Measurements from ENCODE around the gene SLIT3. TPM values are rescaled to one million over a fixed set of nuclear protein-coding genes. Genes with fewer than 3 reads are reported as not detected.

The SLIT3 gene
- total RNA-seq, 1 donor from 2014 or later: 0.75 TPM

DNA sequence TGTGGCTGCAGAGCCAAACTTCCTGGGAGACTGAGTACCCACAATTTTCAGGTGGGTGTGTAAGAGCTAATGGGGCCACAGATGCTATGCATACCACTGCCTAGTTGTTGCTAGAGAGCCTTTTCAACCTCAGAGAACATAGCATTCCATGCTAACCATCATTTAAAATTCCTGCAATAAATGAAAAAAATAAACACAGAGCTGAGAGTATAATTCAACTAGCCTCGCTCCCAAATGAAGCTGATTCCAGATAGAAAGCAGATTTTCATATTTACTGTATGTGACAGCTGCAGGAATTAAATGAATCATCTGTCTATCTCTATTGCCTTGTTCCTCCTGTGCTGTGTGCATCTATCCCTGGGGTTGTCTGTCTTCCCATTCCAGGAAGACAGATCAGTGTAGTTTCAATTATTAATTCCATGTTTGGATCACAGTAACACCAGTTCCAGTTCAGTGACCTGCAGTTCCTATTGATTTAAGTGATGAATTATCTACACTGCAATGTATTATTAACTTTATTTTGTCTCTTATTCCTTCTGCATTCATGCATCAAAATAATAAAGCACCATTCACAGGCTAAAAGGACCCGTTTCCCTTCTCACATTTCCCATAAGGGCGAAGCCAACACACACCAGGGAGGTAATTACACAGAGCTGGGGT lies 324.5 kb downstream of the SLIT3 start:
- no peak for DNase-seq (ENCODE audit: low spot score)
- no peak for ATAC-seq

DNA sequence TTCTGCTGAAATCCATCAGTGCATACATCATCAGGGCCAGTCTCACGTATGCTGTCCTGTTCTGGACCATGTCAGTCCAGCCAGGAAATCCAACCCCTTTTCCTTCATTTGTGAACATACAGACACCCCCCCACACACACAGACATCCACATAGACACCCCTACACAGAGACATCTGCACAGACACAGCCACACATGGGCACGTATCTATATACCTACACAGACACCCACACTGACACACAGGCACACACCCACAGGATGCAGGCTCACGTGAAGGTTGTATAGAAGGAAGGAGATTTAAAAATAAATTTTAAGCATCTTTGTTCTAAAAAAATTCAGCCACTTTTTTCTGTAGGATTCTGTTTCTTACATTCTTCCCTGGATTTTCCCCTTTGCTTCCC lies 325.6 kb downstream of the SLIT3 start:
- ATAC-seq (no peak), DNase-seq (ENCODE audit: low spot score) (no peak)

DNA sequence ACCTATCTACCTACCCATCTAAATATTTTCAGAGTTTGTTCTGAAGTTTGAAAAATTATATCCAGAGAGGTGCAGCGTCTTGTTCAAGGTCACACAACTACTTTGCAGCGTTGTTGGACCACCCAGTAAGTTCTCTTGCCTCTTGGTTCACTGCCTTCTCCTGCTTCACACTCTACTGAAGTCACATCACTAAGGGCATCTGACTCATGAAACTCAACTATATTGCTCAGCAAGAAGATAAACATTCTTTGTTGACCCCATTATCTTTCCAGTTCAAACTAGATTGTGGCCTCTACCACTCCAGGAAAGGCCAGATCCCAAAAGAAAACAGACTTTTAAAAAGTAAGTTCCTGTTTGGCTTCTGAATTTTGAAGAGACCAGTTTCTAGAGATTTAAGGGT lies 326.9 kb downstream of the SLIT3 start:
- ATAC-seq: no peak
- DNase-seq (ENCODE audit: low spot score): no peak

DNA sequence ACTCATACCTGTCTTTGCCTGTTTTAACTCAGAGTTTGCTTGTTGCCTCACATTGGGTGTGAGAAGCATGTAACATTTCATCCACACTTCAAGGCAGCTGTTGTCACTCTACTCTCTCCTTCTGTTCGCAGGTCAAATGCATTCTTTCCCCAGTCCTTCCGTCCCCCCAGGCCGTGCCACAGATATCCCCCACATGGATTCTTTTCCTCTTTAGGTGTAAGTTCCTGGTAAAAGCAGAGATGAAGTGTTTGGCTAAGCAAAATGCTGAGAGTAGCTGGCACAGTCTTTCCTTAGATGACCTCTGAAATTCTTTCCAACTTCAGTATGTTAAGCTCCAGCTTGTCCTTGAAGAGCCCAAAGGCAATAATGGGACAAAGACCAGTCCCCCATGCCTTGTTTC lies 328.2 kb downstream of the SLIT3 start:
- no peak for ATAC-seq
- DNase-seq (ENCODE audit: low spot score): no peak

DNA sequence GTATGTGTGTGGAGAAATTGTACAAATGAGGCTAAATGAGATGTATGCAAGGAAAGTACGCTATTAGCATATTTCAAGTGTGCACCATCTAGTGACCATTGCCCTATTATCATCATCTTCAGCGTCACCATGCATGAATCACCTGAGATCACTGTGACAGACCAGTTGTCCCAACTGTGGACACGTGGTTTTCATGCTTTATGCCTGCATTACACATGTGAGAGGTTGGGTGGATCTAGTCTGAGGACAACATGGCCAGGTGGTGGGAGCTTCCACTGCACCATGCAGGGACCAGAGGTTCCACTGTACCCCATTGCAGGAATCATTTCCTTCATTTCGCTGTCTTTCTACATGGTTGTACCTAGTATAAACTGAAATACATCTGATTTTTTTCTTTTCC lies 329.8 kb downstream of the SLIT3 start:
- no peak for ATAC-seq
- no peak for DNase-seq (ENCODE audit: low spot score)

DNA sequence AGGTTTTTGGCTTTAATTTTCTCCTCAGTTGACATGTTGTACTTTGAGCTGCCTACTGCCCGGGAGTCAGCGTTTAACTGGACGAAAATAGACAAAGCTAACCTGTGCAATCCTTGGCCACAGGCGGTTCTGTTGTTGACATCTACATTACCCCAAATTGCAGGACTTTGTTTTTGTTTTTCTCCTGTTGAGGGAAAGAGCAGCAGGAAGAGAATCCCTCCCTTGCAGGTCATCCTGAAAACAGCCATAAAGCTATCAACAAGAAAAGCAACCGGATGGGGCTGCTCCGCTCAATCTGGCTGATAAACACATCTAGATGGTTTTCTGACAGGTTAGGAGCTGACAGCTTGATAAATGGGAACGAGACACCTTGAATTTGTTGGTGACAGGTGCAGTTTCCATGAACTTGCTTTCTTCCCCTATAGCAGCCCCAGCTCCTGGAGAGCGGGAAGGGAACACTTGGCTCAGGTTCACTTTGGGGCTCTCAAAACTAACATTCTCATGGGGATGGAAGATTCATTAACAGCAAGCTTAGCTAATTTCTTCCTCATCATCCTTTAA lies 331.5 kb downstream of the SLIT3 start:
- peak; percentile 22 for ATAC-seq
- DNase-seq (ENCODE audit: low spot score): no peak

DNA sequence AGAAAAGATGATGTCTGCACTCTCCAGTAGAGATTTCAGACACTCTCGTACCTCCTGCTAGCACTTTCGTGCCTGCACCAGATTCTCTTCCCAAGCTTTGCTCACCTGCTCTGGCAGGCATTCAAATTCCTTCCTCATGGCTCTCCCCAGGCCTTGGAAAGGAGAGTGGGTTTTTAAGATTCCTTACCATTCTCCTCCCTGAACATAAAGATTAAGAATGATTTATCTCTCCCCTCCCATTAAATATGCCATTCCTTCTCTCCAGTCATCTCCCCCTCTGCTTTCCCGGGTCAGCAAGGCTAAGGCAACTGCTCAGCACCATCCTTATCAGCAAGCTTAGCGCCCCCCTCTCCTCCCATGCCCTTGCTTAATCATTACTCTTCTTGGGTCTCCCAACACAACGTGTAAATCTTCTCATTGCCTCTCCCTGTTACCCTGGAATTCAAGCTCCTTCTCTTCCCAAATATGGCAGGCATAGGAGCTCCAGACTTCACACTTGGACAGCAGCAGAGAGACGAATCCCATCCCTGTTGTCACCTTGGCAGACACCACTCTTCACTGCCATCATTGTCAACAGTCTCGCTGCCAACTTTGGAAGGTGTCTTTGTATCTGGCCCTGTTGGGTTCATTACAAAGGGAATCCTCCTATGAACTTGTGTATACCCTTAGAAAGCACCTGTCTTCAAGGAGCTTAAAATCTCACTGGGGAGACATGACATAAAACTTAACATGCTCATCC lies 332.9 kb downstream of the SLIT3 start:
- ATAC-seq (no peak), DNase-seq (ENCODE audit: low spot score) (no peak)

DNA sequence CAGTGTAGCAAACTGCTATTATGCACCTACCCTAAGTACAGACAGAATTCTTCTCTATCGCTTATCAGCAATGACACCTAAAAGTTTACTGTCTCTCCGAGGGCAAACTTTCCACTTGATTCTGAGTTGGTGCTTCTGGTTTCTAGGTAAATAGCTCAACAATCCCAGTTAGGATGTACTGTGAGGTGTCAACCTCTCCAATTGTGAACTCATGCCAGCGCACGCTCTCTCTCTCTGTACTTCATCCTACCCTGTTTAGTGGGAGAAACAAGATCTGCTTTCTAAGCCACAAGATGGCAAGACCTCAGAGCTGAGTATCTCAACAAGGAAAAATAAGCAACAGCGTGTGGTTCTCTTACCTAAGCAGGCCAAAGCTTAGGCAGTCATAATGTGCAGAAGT lies 335.3 kb downstream of the SLIT3 start:
- ATAC-seq (no peak), DNase-seq (ENCODE audit: low spot score) (no peak)

DNA sequence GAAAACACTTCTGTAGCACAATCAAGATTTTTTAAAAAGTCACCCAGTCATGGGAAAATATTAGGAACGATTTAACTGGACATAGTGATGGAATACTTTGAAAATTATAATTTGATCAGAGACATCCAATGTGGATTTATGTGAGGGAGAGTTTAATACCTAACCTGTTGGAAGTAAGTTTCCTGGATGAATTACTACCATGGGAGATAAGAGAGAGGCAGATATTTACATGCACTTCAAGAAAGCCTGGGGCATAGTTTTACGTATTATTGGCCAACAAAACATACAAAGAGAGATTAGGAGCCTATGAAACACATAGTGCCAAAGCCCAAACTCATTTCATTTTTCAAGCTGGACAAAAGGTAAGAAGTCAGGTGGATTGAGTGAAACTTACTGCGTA lies 336.8 kb downstream of the SLIT3 start:
- no peak for ATAC-seq

DNA sequence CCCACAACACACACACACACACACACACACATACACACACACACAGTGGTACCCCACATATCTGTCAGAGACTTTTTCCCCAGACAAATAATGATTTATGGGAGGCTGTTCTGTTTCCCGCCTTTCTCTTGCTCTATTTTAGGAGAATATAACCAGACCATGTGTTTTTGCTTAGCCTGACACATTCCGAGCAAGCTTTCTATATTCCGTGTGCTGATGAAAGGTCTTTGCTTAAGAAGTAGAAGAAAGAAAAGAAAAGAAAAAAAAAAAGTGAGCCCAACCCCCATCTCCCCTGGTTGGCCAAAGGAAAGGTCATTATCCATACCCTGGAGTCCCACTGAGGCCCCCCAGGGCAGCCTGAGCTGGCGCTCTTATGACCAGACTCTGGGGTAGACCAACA lies 338.6 kb downstream of the SLIT3 start:
- DNase-seq (ENCODE audit: low spot score) (no peak), ATAC-seq (no peak)

More for the DNA sequence above, 336.8 kb downstream of the SLIT3 start:
- DNase-seq (ENCODE audit: low spot score): no peak

DNA sequence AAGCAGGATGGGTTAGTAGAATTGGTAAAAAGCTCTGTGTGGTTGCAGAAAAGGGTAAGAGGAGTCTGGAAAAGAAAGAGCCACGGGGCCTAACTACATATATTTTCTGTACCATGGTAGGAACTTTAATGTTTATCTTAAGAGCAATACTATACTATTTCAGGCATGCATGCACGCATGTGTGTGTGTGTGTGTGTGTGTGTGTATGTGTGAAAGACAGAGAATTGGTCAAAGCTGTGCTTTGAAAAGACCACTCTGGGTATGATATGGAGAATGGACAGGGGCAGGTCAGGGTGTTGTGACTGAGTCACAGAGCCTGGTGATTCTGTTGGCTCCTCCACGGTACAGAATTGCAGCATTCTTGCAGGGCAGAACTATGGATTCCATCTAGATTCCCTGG lies 339.3 kb downstream of the SLIT3 start:
- no peak for ATAC-seq
- no peak for DNase-seq (ENCODE audit: low spot score)

DNA sequence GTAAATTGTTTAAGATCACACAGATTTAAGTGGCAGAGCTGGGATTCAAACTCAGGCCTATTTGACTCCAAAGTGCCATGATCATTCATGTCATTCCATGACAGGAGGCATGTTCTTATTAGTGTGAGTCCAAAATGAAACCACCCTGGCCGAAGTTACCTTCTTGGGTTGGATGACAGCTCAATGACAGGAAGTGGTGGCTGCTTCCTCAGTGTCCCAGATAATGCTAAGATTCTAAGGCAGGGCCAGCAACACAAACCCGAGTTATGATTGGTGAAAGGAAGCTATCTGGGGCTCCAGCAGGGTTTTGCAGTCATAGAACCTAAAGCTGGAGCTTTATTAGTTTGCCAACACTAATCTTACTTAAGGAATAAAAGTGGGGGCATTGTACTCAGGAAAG lies 340.4 kb downstream of the SLIT3 start:
- ATAC-seq: no peak

DNA sequence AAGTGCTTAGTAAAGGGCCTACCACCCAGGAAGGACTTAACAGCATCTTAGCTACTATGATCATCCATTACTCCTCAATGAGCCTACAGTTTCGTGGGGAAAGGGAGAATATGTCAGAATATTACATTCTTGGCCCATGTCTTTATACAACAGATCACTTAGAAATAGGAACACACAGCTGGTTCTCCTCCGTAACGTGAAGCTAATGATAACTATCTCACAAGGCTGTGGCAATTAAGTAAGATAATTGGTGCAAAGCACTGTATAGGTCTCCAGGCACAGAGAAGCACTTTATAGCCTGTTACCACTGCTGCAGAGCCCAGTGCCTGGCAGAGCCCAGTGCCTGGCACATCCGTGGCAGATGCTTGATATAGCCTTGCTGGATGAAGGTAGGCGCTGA lies 347.6 kb downstream of the SLIT3 start:
- DNase-seq (ENCODE audit: low spot score) (no peak), ATAC-seq (no peak)

More for the DNA sequence above, 340.4 kb downstream of the SLIT3 start:
- no peak for DNase-seq (ENCODE audit: low spot score)

DNA sequence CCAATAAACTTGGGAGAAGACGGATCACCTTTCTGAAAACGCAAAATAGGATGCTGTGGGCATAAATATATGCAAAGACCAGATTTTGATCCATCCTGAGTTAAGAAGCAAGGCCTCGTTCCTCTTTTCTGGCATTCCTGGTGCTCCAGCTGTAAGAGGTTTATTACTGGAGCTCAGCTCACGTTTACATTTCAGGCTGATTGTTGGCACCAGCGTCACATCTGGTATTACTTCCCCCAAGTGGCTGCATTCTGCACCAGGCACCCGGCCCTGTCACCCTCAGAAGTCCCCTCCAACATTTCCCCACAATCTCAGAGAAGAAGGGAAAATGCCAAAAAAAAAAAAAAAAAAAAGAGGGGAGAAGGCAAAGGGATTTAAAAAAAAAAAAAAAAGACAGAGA lies 348.7 kb downstream of the SLIT3 start:
- ATAC-seq (no peak), DNase-seq (ENCODE audit: low spot score) (no peak)

DNA sequence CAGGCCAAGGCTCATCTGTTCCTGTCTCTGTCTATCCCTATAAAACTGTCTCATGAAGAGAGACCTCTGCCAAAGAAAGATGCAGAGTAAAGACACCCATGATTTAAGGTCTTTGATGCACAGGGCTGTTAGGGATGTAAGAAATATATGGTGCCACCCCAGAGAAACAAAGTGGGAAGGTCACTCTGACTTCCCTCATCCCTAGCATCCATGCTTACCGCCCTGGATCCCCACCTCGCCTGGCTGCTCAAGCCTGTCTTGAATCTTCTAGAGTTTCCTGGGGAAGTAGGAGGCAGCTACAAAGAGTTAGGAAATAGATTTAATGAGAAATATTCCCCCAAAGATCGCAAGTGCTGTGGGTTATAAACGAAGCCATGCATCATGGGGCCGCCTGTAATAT lies 349.2 kb downstream of the SLIT3 start:
- DNase-seq (ENCODE audit: low spot score): no peak
- ATAC-seq: no peak

DNA sequence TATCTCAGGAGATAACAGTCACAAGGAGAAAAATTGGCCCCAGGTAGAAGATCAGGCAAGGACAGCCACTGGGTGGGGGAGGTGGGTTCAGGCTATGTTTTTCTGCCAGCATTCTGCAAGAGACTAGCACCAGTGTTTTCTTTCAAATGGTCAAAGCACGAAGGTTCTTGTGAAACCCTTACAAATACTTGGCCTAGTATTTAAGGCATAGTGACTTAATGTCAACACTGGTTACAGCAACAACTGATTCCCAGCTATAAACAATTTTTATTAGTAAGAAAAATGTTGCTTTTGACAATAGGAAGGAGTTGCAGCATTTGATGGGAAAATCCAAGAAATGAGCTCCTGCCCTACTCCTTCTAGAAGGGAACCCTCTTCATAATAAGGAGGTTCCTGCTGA lies 349.6 kb downstream of the SLIT3 start:
- no peak for ATAC-seq

DNA sequence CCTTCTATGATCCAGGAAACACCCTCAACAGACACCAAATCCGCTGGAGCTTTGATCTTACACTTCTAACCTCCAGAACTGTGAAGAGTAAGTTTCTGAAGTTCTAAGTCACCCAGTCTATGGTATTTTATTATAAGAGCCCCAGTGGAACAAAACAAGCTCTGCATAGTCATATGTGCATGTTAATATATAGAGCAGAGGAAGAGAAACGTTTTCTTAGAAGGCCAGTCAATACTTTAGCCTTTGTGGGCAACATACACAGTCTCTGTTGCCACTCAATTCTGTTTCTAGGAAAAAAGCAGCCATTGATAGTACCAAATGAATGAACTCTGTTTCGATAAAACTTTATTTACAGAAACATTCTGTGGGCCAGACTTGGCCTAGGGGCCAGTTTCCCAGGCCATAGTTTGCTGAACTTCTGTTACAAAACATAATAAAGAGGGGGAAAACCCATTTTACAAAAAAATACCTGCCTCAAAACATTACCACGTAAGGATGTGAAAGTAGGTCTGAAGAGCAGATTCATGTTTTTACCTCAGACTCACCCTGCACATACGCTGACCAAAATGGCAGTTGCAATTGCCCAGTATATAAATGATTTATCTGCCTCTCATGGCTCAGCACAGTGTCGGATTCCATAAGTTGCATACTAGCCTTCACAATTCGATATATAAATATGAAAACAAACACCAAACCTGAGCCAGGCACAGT lies 350.5 kb downstream of the SLIT3 start:
- DNase-seq (ENCODE audit: low spot score) (no peak), ATAC-seq (no peak)

More for the DNA sequence above, 349.6 kb downstream of the SLIT3 start:
- no peak for DNase-seq (ENCODE audit: low spot score)

DNA sequence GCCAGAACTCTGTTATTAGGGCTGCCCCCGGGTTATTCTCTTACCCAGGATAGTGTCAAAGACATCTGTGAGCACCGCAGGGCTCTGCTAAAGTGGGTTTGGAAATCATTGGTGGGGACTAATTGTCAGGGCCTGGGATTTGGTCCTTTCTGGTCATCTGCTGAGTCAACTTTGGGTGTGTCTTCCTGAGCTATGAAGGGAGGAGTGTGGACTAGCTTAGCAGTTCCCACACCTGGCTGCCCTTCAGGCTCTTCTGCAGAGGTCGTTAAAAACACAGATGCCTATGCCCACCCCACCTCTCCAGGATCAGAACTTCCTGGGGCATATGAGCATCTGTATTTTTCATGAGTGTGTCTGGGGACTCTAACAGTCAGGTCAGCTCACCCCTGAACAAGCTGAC lies 352.2 kb downstream of the SLIT3 start:
- DNase-seq (ENCODE audit: low spot score): no peak
- ATAC-seq: no peak

DNA sequence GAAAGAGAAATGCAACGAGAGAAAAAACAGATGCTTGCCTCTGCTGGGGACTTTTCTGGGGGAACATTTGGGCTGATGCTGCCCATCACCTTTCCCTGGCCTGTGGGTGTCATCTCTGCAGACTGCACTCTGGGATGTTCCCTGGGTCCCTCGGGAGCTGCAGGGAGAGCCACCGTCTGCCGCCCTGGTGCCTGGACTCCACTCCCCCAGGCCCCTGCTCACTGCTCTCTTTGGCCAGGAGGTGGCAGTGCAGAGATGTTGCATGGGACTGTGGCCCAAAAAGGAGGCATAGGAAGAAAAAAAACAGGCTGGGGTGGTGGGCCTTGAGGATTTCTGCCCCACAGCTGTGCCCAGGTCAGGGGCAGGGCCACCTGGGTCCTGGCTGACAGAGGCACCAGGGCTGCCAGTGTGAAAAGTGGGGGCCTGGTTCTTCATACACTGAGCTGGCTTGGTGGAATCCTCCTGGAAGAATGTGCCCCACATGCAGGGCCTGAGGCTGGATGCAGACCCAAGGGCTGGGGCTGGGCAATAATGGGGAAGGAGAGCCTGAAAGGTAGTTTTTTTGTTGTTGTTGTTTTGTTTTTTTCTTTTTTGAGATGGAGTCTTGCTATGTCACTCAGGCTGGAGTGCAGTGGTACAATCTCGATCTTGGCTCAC lies 353.6 kb downstream of the SLIT3 start:
- peak; percentile 51 for DNase-seq (ENCODE audit: low spot score)
- ATAC-seq: peak; percentile 83

DNA sequence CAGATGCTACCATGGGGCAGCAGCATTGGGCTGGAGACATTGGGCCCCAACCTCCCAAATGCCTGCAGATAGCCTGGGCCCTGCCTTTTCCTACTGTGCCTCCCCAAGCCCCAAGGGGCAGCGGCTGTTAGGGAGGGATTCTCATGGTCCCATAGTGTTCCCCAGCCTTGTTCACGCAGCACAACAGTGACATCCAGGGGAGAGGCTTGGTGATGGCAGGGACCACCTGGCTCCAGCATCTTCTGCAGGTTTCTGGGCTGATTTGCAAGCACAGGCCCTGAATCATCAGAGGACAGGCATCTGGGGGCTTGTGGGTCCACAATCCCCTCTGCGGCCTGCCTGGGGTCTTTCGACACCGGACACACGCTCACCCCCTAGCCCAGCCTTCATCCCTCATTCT lies 354.6 kb downstream of the SLIT3 start:
- DNase-seq (ENCODE audit: low spot score): no peak
- ATAC-seq: no peak

DNA sequence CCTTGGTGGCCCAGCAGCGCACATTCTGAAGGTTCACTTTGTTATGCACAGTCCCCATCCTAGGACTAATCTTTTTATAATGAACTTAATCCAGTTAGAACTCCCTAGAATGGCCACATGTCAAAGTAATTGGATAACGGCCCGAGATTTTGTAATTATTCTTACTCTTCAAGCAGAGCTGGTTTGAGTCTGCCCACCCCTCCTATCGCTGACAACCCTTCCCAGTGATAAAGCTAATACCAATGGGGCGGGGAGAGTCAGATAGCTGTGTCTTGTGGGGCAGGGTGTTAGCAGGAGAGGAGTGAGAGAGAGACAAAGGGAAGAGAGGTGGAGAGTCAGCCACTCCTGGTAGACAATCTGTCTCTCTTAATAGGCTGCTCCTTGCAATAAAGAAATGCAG lies 356.9 kb downstream of the SLIT3 start:
- DNase-seq (ENCODE audit: low spot score) (no peak), ATAC-seq (no peak)

All from left lobe of liver (tissue), 2 donors.